Mucosa of descending colon (tissue), 3 donors: ENCODE results near the gene UBE2C. TPM values are rescaled to one million over a fixed set of nuclear protein-coding genes. Genes with fewer than 3 reads are reported as not detected.
A peak's percentile ranks its signal among the peaks of the same experiment; 100 is the strongest.

Experiments used
- ATAC-seq: fragments of 200-7000 bp; cut with Tn5 transposase; one replicate; pipeline ENCODE4 v1.9.1; 2020; ENCODE audit warnings: mild to moderate bottlenecking, moderate library complexity
- DNase-seq, 3 donors: peaks; one replicate each; pipeline ENCODE4 v3.0.0-alpha.2; 2020
- H3K36me3 ChIP-seq: fragments of 200-600 bp; one replicate; pipeline ENCODE4 v1.8.0; 2021; ENCODE audit warnings: low read depth, mild to moderate bottlenecking
- H3K4me1 ChIP-seq: fragments of 200-600 bp; one replicate; pipeline ENCODE4 v1.8.0; 2021; ENCODE audit warnings: low read depth, mild to moderate bottlenecking
- H3K4me3 ChIP-seq: fragments of 200-600 bp; one replicate; pipeline ENCODE4 v1.8.0; 2021; ENCODE audit warnings: mild to moderate bottlenecking
- H3K9me3 ChIP-seq: fragments of 200-600 bp; one replicate; pipeline ENCODE4 v1.8.0; 2021; ENCODE audit warnings: mild to moderate bottlenecking
- CTCF ChIP-seq: fragments of 200-600 bp; IDR thresholded peaks from one replicate; pipeline ENCODE4 v1.8.0; 2022; ENCODE audit warnings: antibody characterized with exemption, mild to moderate bottlenecking
- intact Hi-C, 2 donors: fragments of 100-400 bp; cut with DNase I in 1 of 2; cut with micrococcal nuclease in 1 of 2; formaldehyde crosslinking; loops; one replicate each; pipeline versions ENCODE4 v1.11.0 to v1.11.1; 2022; cut with DNase I, micrococcal nuclease
- total RNA-seq, 3 donors: library from RNA; stranded (reverse); fragmentation: NEBNext Ultra II Directional in 2 of 3; extraction: Animal tissue kit (Norgen Biotek cat#: 25700) in 2 of 3; gene quantifications; one replicate each; pipeline versions ENCODE4 v1.2.1 to v1.2.4, GENCODE V29; 2021 to 2023
- donor health status: DM: no; HTN: no; CAD: no; lungs with moderate emphysema.
- donor health status: DM: no; HTN: no; CAD: no.
- donor health status: DM: no; HTN: yes; CAD: no.

Gene UBE2C
- total RNA-seq, 3 donors from 2014 or later: 4.7 to 41.1 (median 8.7) TPM

GRCh38 chr20:45863543-45864470 lies 51.4 kb downstream of the UBE2C start:
- DNase-seq (peak in 1 of 3 donors; percentile 51), ATAC-seq (peak; percentile 62)
- Histone ChIP-seq H3K9me3 (no peaks in the 10 kb centered on the region), H3K4me3 (no peak overlapping the region), H3K36me3 (no peaks in the 10 kb centered on the region), H3K4me1 (peaks cover 29% of the 10 kb centered on the region)
- intact Hi-C loops: no loop called here
- TF ChIP-seq CTCF: no peak

DNA sequence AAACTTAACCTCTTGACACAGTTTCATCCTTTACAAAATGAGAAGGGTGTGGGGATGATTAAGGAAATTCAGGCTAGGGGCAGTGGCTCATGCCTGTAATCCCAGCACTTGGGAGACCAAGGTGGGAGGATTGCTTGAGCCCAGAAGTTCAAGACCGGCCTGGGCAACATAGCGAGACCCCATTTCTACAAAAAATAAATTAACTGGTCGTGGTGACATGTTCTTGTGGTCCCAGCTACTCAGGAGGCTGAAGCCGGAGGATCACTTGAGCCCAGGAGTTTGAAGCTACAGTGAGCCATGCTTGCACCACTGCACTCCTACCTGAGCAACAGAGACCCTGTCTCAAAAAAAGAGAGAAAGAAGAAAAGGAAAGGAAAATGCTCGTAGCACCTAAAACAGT lies 54.0 kb downstream of the UBE2C start:
- no peak for TF ChIP-seq CTCF
- no peaks in the 10 kb centered on the region for H3K36me3 ChIP-seq
- H3K4me1 ChIP-seq: peaks cover 21% of the 10 kb centered on the region
- DNase-seq (no peak), ATAC-seq (no peak)
- intact Hi-C loops: no loop called here
- H3K4me3 ChIP-seq: no peak overlapping the region
- H3K9me3 ChIP-seq: no peaks in the 10 kb centered on the region

Other genes with a start within 250 kb of the UBE2C start
- gene WFDC8, start 233.4 kb upstream of the UBE2C start, total RNA-seq: not detected
- not detected for gene WFDC10A, start 182.9 kb upstream of the UBE2C start, total RNA-seq
- gene WFDC9, start 181.4 kb upstream of the UBE2C start, total RNA-seq: not detected
- not detected for gene WFDC11, start 142.4 kb upstream of the UBE2C start, total RNA-seq
- not detected for gene WFDC13, start 110.6 kb upstream of the UBE2C start, total RNA-seq
- under 1 TPM in 1 of 3 donors, not detected in 2; 0.73 TPM for gene WFDC10B, start 107.6 kb upstream of the UBE2C start, total RNA-seq
- gene SPINT4, start 90.3 kb upstream of the UBE2C start, total RNA-seq: not detected
- 1 to 10 TPM; 3.2 to 7.9 (median 5.1) TPM for gene WFDC3, start 20.8 kb upstream of the UBE2C start, total RNA-seq
- 10 to 100 TPM; 32.7 to 59.5 (median 36.3) TPM for gene DNTTIP1, start 20.7 kb upstream of the UBE2C start, total RNA-seq
- gene TNNC2, start 14.7 kb downstream of the UBE2C start, total RNA-seq: 1 to 10 TPM; 2.1 to 5.4 (median 3.1) TPM
- gene SNX21, start 21.2 kb downstream of the UBE2C start, total RNA-seq: 10 to 100 TPM; 13.8 to 31.5 (median 14.0) TPM
- gene ACOT8, start 44.7 kb downstream of the UBE2C start, total RNA-seq: 10 to 100 TPM; 31.1 to 61.0 (median 32.9) TPM
- gene ZSWIM3, start 45.0 kb downstream of the UBE2C start, total RNA-seq: 1 to 10 TPM; 3.3 to 7.4 (median 5.7) TPM
- 10 to 100 TPM; 11.3 to 12.6 (median 12.4) TPM for gene ZSWIM1, start 68.6 kb downstream of the UBE2C start, total RNA-seq
- gene SPATA25, start 75.0 kb downstream of the UBE2C start, total RNA-seq: 1 to 10 TPM; 3.9 to 6.0 (median 4.1) TPM
- 1 to 10 TPM; 4.2 to 9.1 (median 8.5) TPM for gene NEURL2, start 78.6 kb downstream of the UBE2C start, total RNA-seq
- gene CTSA, start 78.7 kb downstream of the UBE2C start, total RNA-seq: 100 to 1,000 TPM; 292 to 542 (median 436) TPM
- 100 to 1,000 TPM in 2 of 3 donors, 10 to 100 TPM in 1; 15.0 to 141 (median 111) TPM for gene PLTP, start 99.5 kb downstream of the UBE2C start, total RNA-seq
- gene PCIF1, start 122.0 kb downstream of the UBE2C start, total RNA-seq: 10 to 100 TPM; 29.2 to 37.8 (median 35.1) TPM
- gene ZNF335, start 159.6 kb downstream of the UBE2C start, total RNA-seq: 10 to 100 TPM; 19.1 to 22.7 (median 20.1) TPM
- 1 to 10 TPM in 2 of 3 donors, under 1 TPM in 1; 0.52 to 6.7 (median 1.2) TPM for gene MMP9, start 196.3 kb downstream of the UBE2C start, total RNA-seq
- 1 to 10 TPM in 1 of 3 donors, not detected in 2; 2.5 TPM for gene SLC12A5, start 216.6 kb downstream of the UBE2C start, total RNA-seq